ENCODE results near the gene MAP3K21. TPM values are rescaled to one million over a fixed set of nuclear protein-coding genes. Genes with fewer than 3 reads are reported as not detected.
A peak's percentile ranks its signal among the peaks of the same experiment; 100 is the strongest.

The MAP3K21 gene
- total and polyA plus RNA-seq, 5 donors from 2014 or later = 0.13 to 0.30 (median 0.22) TPM; not detected in 1

DNA sequence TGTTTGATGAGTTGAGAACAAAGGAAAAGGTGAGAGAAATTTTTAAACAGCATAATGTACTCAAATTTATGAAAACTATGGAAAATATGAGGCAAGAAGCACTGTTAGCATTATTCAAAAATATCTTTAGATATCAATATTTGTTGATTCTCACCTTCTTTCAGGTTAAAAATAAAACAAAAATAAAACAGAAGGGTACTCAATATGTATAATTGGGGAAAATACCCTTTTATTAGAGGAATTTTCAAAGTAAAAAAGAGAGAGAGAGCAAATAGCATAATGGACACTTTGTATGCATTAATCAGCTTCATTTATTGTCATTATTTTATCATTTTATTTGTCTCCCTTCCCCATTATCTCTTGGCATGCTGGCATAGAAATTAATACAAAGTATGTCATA lies 27.5 kb downstream of the MAP3K21 start:
- H3K27me3 Mint-ChIP-seq = peaks cover 10% of the 10 kb centered on the region
- Histone ChIP-seq H3K36me3 (ENCODE audit: control insufficient read depth, insufficient read depth, low read length) (no peaks in the 10 kb centered on the region), H3K27me3 (ENCODE audit: control insufficient read depth, insufficient read depth, low read length) (no peaks in the 10 kb centered on the region), H3K4me3 (ENCODE audit: low read depth, low read length) (no peak overlapping the region), H3K4me1 (ENCODE audit: control insufficient read depth, insufficient read depth, low read length, poor library complexity, severe bottlenecking) (no peaks in the 10 kb centered on the region), H3K27ac (ENCODE audit: insufficient read depth, low read length, poor library complexity, severe bottlenecking) (no peak overlapping the region), H3K9me3 (ENCODE audit: control insufficient read depth in 2 of 2, low read length in 2 of 2) (no peaks in the 10 kb centered on the region)
- DNase-seq (no peak), ATAC-seq (ENCODE audit: low read depth in 2 of 2) (no peak)
- peaks cover 8% of the 10 kb centered on the region for H3K36me3 Mint-ChIP-seq
- H3K4me1 Mint-ChIP-seq = peaks cover 5 to 16% (median 10%) of the 10 kb centered on the region in 4 donors
- H3K9me3 Mint-ChIP-seq = peaks cover 0 to 3% (median 0%) of the 10 kb centered on the region in 7 donors
- no peak overlapping the region for H3K27ac Mint-ChIP-seq
- no peak overlapping the region for H3K4me3 Mint-ChIP-seq

DNA sequence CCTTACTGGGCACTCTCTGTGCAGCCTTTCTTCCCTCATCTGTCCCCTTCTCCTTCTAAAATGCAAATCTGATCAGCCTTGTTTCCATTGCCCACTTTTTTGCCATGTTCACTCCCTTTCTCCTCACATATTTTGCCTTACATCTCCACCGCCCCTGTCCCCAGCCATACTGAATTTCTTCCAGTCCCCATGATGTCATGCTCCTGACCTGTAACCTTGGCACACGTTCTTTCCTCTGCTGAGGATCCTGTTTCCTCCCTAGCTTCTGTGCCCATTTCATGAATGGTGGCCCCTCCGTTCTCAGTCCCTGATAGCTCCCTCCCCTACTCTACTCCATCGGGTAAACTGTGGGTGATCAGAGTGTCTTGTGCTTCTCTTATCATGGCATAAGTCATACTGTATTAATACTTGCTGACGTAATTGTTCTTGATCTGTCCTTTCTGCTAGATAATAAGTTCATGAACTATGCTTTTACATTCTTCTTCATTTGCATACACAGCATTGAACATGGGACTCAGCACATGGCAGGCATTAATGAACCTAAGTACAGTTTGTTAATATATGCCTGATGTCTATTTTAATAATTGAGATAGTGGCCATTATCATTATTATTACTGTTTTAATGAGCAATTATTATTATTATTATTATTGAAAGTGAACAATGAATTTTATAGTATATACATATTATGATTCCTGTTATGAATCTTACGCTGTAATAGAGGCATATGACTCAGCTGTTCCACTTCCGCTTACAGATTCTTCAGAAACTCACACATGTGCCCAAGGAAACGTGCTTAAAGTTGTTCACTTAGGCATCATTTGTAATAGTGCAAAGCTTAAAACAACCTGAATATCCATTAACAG lies 28.5 kb downstream of the MAP3K21 start:
- Histone ChIP-seq H3K27ac (ENCODE audit: insufficient read depth, low read length, poor library complexity, severe bottlenecking) (no peak overlapping the region), H3K9me3 (ENCODE audit: control insufficient read depth in 2 of 2, low read length in 2 of 2) (no peaks in the 10 kb centered on the region), H3K4me1 (ENCODE audit: control insufficient read depth, insufficient read depth, low read length, poor library complexity, severe bottlenecking) (no peaks in the 10 kb centered on the region), H3K4me3 (ENCODE audit: low read depth, low read length) (peak overlapping the region; percentile 78), H3K36me3 (ENCODE audit: control insufficient read depth, insufficient read depth, low read length) (no peaks in the 10 kb centered on the region), H3K27me3 (ENCODE audit: control insufficient read depth, insufficient read depth, low read length) (no peaks in the 10 kb centered on the region)
- Mint-ChIP-seq H3K36me3 (peaks cover 8% of the 10 kb centered on the region), H3K4me1 (peaks cover 5 to 16% (median 10%) of the 10 kb centered on the region in 4 donors), H3K27me3 (peaks cover 10% of the 10 kb centered on the region), H3K4me3 (peak overlapping the region in 2 of 4 donors; percentile 44 to 62), H3K9me3 (peaks cover 0 to 3% (median 0%) of the 10 kb centered on the region in 7 donors), H3K27ac (no peak overlapping the region)
- DNase-seq = peak in 2 of 3 donors; percentile 12 to 67
- peak; percentile 55 to 62 for ATAC-seq (ENCODE audit: low read depth in 2 of 2)

DNA sequence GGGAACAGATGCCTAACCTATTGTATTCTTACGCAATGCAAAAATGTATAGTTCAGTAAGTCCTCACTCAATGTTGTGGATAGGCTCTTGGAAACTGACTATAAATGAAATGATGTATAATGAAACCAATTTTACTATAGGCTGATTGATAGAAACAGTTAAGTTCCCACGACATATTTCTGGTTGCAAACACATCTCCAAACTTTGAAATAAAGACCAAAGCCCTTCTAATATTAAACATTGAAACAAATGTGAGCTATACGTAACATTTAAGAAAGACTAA lies 29.1 kb downstream of the MAP3K21 start:
- Mint-ChIP-seq H3K4me3 (peak overlapping the region in 2 of 4 donors; percentile 44 to 62), H3K9me3 (peaks cover 0 to 3% (median 0%) of the 10 kb centered on the region in 7 donors), H3K27ac (no peak overlapping the region), H3K36me3 (peaks cover 8% of the 10 kb centered on the region), H3K4me1 (peaks cover 5 to 16% (median 10%) of the 10 kb centered on the region in 4 donors), H3K27me3 (peaks cover 10% of the 10 kb centered on the region)
- Histone ChIP-seq H3K27ac (ENCODE audit: insufficient read depth, low read length, poor library complexity, severe bottlenecking) (no peak overlapping the region), H3K9me3 (ENCODE audit: control insufficient read depth in 2 of 2, low read length in 2 of 2) (no peaks in the 10 kb centered on the region), H3K4me3 (ENCODE audit: low read depth, low read length) (peak overlapping the region; percentile 78), H3K36me3 (ENCODE audit: control insufficient read depth, insufficient read depth, low read length) (no peaks in the 10 kb centered on the region), H3K4me1 (ENCODE audit: control insufficient read depth, insufficient read depth, low read length, poor library complexity, severe bottlenecking) (no peaks in the 10 kb centered on the region), H3K27me3 (ENCODE audit: control insufficient read depth, insufficient read depth, low read length) (no peaks in the 10 kb centered on the region)
- no peak for ATAC-seq (ENCODE audit: low read depth in 2 of 2)
- DNase-seq = no peak

DNA sequence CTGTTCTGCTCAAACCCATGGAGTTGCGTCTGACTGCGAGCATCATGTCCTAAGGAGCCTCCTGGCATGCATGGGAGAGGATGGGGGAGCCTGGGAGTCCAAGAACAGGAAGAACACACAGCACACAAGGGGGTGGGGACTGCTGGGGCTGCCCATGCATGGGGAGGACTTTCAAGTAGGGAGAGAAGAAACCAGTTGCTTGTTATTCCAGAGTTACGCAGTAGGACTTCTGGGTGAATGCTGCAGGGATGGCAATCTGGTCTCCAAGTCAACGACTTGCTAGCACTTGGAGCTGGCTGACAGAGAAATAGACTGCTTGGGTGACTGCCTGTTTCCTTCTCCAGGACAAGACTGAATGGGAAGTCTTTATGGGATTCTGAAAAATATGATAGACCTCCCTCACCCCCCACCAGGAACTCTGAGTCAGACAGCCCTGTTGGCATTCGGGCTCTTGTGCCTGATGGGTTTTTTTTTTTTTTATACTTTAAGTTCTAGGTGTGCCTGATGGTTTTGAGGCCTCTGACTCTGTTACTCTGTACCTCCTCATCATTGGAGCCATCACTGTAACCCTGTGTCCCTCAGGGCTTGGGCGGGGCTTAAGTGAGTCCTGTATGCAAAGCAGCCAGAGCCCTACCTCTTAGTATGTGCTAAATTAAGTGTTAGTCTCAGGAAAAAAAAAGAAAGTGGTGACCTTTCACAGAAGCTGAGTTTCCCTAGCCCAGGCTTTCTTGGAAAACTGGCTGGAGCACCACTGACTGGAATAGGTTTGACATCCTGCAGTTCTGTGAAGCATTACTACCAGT lies 30.3 kb downstream of the MAP3K21 start:
- ATAC-seq (ENCODE audit: low read depth in 2 of 2) = no peak
- no peaks in the 10 kb centered on the region for H3K9me3 ChIP-seq (ENCODE audit: control insufficient read depth in 2 of 2, low read length in 2 of 2)
- Mint-ChIP-seq H3K27me3 (peaks cover 4% of the 10 kb centered on the region), H3K4me3 (no peak overlapping the region), H3K4me1 (peaks cover 5 to 16% (median 10%) of the 10 kb centered on the region in 4 donors), H3K36me3 (peaks cover 8% of the 10 kb centered on the region), H3K27ac (no peak overlapping the region), H3K9me3 (peaks cover 0 to 3% (median 0%) of the 10 kb centered on the region in 7 donors)
- no peaks in the 10 kb centered on the region for H3K36me3 ChIP-seq (ENCODE audit: control insufficient read depth, insufficient read depth, low read length)
- no peaks in the 10 kb centered on the region for H3K4me1 ChIP-seq (ENCODE audit: control insufficient read depth, insufficient read depth, low read length, poor library complexity, severe bottlenecking)
- no peaks in the 10 kb centered on the region for H3K27me3 ChIP-seq (ENCODE audit: control insufficient read depth, insufficient read depth, low read length)
- DNase-seq = peak in 1 of 3 donors; percentile 54
- H3K27ac ChIP-seq (ENCODE audit: insufficient read depth, low read length, poor library complexity, severe bottlenecking) = no peak overlapping the region
- H3K4me3 ChIP-seq (ENCODE audit: low read depth, low read length) = no peak overlapping the region

DNA sequence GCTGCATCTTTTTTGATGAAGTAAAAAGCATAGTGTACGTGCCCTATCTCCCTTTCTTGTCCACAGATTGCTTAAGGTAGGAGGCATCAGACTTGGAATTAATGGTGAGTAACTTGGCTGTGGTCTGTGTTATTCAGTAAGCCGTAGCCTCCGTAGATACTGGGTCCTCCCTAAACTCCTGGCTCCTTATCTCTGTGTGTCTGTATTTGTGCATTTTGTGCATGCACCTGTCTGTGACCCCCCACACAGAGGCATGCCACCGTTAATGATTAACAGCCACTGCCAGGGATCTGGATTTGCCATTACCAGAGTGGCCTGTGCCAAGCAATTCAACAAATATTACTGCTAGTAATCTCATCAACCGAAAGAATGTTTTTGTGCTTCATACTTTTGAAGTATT lies 31.9 kb downstream of the MAP3K21 start:
- H3K27ac Mint-ChIP-seq = no peak overlapping the region
- Histone ChIP-seq H3K4me3 (ENCODE audit: low read depth, low read length) (no peak overlapping the region), H3K27ac (ENCODE audit: insufficient read depth, low read length, poor library complexity, severe bottlenecking) (no peak overlapping the region), H3K4me1 (ENCODE audit: control insufficient read depth, insufficient read depth, low read length, poor library complexity, severe bottlenecking) (no peaks in the 10 kb centered on the region), H3K27me3 (ENCODE audit: control insufficient read depth, insufficient read depth, low read length) (no peaks in the 10 kb centered on the region), H3K9me3 (ENCODE audit: control insufficient read depth in 2 of 2, low read length in 2 of 2) (no peaks in the 10 kb centered on the region), H3K36me3 (ENCODE audit: control insufficient read depth, insufficient read depth, low read length) (no peaks in the 10 kb centered on the region)
- DNase-seq = no peak
- H3K4me3 Mint-ChIP-seq = no peak overlapping the region
- H3K4me1 Mint-ChIP-seq = peaks cover 5 to 16% (median 10%) of the 10 kb centered on the region in 4 donors
- no peak for ATAC-seq (ENCODE audit: low read depth in 2 of 2)
- peaks cover 8% of the 10 kb centered on the region for H3K36me3 Mint-ChIP-seq
- peaks cover 0 to 3% (median 0%) of the 10 kb centered on the region in 7 donors for H3K9me3 Mint-ChIP-seq
- H3K27me3 Mint-ChIP-seq = peaks cover under 1% of the 10 kb centered on the region

DNA sequence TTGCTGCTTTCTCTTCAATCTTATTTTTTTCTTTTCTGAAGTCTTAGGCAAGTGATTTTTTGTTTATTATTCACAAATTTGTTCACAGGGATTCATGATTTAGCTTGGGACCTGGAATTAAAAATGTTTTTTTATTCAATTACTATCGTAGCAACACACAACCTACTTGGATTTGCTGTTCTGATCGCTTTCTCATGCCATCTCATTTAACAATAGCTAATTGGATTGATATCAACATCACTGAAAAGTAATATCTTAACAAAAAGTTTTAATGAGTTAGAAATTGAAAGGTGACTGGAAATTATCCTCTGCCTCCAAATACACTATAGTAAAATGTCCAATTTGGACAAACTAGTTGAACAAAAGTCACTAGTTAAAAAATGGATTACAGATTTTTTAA lies 32.4 kb downstream of the MAP3K21 start:
- no peak for DNase-seq
- H3K4me3 ChIP-seq (ENCODE audit: low read depth, low read length) = no peak overlapping the region
- Mint-ChIP-seq H3K4me1 (peaks cover 5 to 16% (median 10%) of the 10 kb centered on the region in 4 donors), H3K9me3 (peaks cover 0 to 3% (median 0%) of the 10 kb centered on the region in 7 donors), H3K4me3 (no peak overlapping the region), H3K36me3 (peaks cover 8% of the 10 kb centered on the region), H3K27me3 (peaks cover 4% of the 10 kb centered on the region), H3K27ac (no peak overlapping the region)
- no peaks in the 10 kb centered on the region for H3K9me3 ChIP-seq (ENCODE audit: control insufficient read depth in 2 of 2, low read length in 2 of 2)
- H3K4me1 ChIP-seq (ENCODE audit: control insufficient read depth, insufficient read depth, low read length, poor library complexity, severe bottlenecking) = no peaks in the 10 kb centered on the region
- no peak overlapping the region for H3K27ac ChIP-seq (ENCODE audit: insufficient read depth, low read length, poor library complexity, severe bottlenecking)
- H3K27me3 ChIP-seq (ENCODE audit: control insufficient read depth, insufficient read depth, low read length) = no peaks in the 10 kb centered on the region
- H3K36me3 ChIP-seq (ENCODE audit: control insufficient read depth, insufficient read depth, low read length) = no peaks in the 10 kb centered on the region
- no peak for ATAC-seq (ENCODE audit: low read depth in 2 of 2)

DNA sequence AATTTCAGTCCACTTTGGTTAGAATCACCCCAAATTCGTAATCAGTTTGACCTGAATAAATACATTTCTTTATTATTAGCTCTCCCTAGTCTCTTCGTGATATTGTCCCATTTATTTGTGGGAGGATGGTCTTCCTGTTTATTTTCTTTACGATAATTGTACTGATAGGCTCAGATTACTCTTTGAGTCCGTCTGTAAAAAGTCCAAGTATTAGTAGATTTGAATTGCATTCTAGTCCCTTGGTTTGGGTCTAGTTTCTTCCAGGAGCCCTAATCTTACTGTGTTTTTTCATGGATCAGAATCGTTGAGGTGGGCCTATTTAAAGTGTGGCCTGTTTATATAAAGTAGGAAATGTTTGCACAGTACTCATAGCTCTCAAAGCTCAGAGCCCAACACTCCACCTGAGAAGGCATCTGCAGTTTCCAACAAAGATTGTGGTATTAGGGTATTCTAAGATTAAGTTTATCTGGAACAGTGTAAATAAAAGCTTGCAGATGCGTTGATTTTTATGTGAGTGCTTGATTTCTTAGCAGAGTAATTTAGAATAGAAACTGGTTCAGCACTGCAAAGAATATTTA lies 33.1 kb downstream of the MAP3K21 start:
- Histone ChIP-seq H3K36me3 (ENCODE audit: control insufficient read depth, insufficient read depth, low read length) (no peaks in the 10 kb centered on the region), H3K27me3 (ENCODE audit: control insufficient read depth, insufficient read depth, low read length) (no peaks in the 10 kb centered on the region), H3K4me1 (ENCODE audit: control insufficient read depth, insufficient read depth, low read length, poor library complexity, severe bottlenecking) (no peaks in the 10 kb centered on the region), H3K27ac (ENCODE audit: insufficient read depth, low read length, poor library complexity, severe bottlenecking) (no peak overlapping the region), H3K4me3 (ENCODE audit: low read depth, low read length) (no peak overlapping the region), H3K9me3 (ENCODE audit: control insufficient read depth in 2 of 2, low read length in 2 of 2) (no peaks in the 10 kb centered on the region)
- Mint-ChIP-seq H3K27me3 (peaks cover 4% of the 10 kb centered on the region), H3K4me1 (peaks cover 5 to 14% (median 10%) of the 10 kb centered on the region in 4 donors), H3K27ac (no peak overlapping the region), H3K36me3 (peaks cover 4% of the 10 kb centered on the region), H3K9me3 (peaks cover 0 to 3% (median 0%) of the 10 kb centered on the region in 7 donors), H3K4me3 (no peak overlapping the region)
- DNase-seq = no peak
- no peak for ATAC-seq (ENCODE audit: low read depth in 2 of 2)
